ENCODE results near the gene SMYD2. TPM values are rescaled to one million over a fixed set of nuclear protein-coding genes. Genes with fewer than 3 reads are reported as not detected.

The SMYD2 gene
- total RNA-seq, 1 donor from 2014 or later = 33.6 TPM

DNA sequence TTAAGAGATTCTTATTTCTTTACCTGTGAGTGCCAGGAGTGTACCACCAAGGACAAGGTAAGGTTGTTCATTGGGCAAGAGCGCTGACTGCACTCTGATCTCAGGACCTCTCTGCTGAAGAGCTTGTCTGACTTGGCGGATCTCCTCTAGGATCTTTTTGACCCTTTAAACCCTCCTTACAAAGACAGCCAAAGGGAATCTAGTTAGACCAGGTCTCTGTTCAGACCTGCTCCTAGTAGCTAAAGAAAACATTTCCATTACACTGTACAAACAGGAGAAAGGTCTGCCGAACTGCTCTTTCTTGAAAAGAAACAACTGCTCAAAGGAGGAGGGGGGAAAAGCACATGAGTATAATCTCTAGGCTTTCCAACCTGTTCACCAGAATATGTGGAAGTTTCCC is 49.3 kb downstream of the SMYD2 start:
- no peaks in the 10 kb centered on the region for H3K27me3 Mint-ChIP-seq (ENCODE audit: low read depth)
- intact Hi-C loops (cut with micrococcal nuclease) = loop anchor here (5.0 kb wide), 2 partner anchors 107 to 272 kb away; partner anchors contain the start of gene CENPF
- no peak for DNase-seq (ENCODE audit: low spot score)
- H3K36me3 Mint-ChIP-seq (ENCODE audit: low read depth) = peaks cover 34% of the 10 kb centered on the region
- no peak overlapping the region for H3K27ac Mint-ChIP-seq
- H3K4me3 Mint-ChIP-seq (ENCODE audit: low read depth) = no peak overlapping the region
- peaks cover 17% of the 10 kb centered on the region for H3K4me1 Mint-ChIP-seq (ENCODE audit: low read depth)
- H3K9me3 Mint-ChIP-seq = no peaks in the 10 kb centered on the region

DNA sequence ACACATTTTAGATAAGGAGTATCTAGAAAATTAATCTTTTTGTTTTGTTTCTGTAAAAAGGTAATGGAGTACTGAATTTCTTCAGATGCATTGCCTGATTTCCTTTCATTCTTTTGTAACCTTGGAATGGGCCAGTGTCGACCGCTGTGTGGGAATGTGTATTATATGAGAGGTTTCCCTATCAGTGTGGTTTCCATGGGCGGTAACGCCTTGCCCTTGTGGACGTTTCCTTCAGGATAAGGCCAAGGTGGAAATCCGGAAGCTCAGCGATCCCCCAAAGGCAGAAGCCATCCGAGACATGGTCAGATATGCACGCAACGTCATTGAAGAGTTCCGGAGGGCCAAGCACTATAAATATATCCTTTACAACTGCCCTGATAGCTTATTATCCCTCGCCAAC is 49.8 kb downstream of the SMYD2 start:
- no peak overlapping the region for H3K4me3 Mint-ChIP-seq (ENCODE audit: low read depth)
- no peak overlapping the region for H3K27ac Mint-ChIP-seq
- H3K27me3 Mint-ChIP-seq (ENCODE audit: low read depth) = no peaks in the 10 kb centered on the region
- intact Hi-C loops (cut with micrococcal nuclease) = loop anchor here (5.0 kb wide), 2 partner anchors 107 to 272 kb away; partner anchors contain the start of gene CENPF
- H3K4me1 Mint-ChIP-seq (ENCODE audit: low read depth) = peaks cover 20% of the 10 kb centered on the region
- DNase-seq (ENCODE audit: low spot score) = no peak
- H3K36me3 Mint-ChIP-seq (ENCODE audit: low read depth) = peaks cover 33% of the 10 kb centered on the region
- H3K9me3 Mint-ChIP-seq = no peaks in the 10 kb centered on the region

DNA sequence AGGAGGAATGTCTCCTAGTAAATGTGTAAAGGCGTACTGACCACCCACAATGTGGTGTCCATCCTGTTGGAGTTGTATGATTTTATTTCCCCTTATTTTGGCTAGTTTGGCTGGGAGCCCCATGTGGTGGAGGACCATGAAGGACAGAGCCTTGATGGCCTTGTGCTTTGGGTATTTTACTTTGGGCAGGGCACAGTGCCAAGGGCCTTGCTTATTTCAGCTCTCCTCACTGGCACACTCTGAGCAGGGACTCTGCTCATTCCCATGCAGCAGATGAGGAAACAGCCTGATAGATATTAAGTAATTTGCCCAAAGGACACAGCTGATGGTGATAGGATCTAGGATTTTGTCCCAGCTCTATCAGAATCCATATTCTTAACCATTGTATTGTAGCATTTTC is 50.2 kb downstream of the SMYD2 start:
- intact Hi-C loops (cut with micrococcal nuclease) = loop anchor here (5.0 kb wide), 2 partner anchors 106 to 271 kb away; partner anchors contain the start of gene CENPF
- H3K4me3 Mint-ChIP-seq (ENCODE audit: low read depth) = no peak overlapping the region

DNA sequence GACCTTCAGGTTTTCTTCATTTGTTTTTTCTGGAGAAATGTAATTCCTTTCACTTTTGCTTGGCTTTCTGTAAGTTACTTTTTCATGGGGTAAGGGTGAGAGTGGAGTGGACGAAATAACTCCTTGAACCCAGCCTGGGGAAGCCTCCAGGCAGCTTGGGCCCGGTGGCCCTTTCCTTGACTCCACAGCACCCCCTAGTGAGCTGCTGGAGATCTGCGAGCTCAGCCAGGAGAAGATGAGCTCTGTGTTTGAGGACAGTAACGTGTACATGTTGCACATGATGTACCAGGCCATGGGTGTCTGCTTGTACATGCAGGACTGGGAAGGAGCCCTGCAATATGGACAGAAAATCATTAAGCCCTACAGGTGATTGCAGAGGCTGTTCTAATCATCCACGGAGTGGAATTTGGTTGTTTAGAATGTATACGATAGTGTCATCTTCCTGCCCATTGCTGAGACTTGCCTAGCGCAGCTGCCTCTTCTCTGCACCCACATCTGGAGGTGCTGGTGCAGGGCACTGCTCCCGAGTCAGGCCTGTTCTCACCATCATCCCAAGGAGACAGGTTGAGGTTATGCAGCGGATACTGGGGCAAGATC is 51.0 kb downstream of the SMYD2 start:
- DNase-seq (ENCODE audit: low spot score) = peak; percentile 37
- no peak overlapping the region for H3K27ac Mint-ChIP-seq
- peaks cover 28% of the 10 kb centered on the region for H3K4me1 Mint-ChIP-seq (ENCODE audit: low read depth)
- no peaks in the 10 kb centered on the region for H3K9me3 Mint-ChIP-seq
- intact Hi-C loops (cut with micrococcal nuclease) = loop anchor here (5.0 kb wide), 2 partner anchors 105 to 270 kb away; partner anchors contain the start of gene CENPF
- peaks cover 36% of the 10 kb centered on the region for H3K36me3 Mint-ChIP-seq (ENCODE audit: low read depth)
- H3K27me3 Mint-ChIP-seq (ENCODE audit: low read depth) = no peaks in the 10 kb centered on the region
- H3K4me3 Mint-ChIP-seq (ENCODE audit: low read depth) = no peak overlapping the region

More for the DNA sequence above, 50.2 kb downstream of the SMYD2 start:
- no peaks in the 10 kb centered on the region for H3K9me3 Mint-ChIP-seq
- H3K27me3 Mint-ChIP-seq (ENCODE audit: low read depth) = no peaks in the 10 kb centered on the region
- no peak overlapping the region for H3K27ac Mint-ChIP-seq
- H3K4me1 Mint-ChIP-seq (ENCODE audit: low read depth) = peaks cover 22% of the 10 kb centered on the region
- DNase-seq (ENCODE audit: low spot score) = no peak
- H3K36me3 Mint-ChIP-seq (ENCODE audit: low read depth) = peaks cover 33% of the 10 kb centered on the region

DNA sequence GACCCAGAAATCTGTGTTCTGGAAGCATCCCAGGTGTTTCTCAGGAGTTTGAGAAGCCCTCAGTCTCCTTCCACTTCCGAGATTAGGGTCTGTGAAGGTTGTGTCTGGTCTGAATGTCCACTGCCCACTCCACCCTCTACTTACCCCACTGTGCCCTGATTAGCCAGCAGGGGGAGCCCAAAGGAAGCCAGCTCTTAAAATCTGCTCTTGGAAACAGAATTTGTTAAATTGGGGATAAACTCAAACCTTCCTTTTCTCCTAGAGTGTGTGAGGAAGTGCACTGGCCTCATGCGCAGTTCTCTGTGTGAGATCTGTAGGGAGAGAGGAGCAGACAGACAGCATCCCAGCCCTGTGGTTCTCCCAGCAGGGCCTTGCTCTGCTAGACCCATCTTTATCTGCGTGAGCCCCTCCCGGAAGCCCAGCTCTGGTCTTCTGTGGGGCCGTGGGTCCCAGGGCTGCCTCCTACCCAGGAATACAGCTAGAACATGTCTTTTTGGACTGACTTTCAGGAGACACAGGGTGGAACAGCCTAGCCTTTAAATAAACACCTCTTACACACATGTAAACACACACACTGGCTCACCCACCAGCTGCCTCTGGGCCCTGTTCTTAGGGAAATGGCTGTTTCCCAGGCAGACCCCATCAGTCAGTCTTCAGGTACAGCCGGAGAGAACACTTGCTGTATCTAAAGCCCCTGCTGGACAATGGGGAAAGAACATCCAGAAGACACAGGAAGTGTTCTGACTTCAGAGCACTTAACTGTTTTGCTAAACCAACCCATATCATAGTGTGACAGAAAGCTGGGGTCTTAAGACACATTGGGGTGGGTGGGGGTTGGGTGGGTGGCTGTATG is 52.2 kb downstream of the SMYD2 start:
- peaks cover 46% of the 10 kb centered on the region for H3K36me3 Mint-ChIP-seq (ENCODE audit: low read depth)
- no peaks in the 10 kb centered on the region for H3K9me3 Mint-ChIP-seq
- H3K4me3 Mint-ChIP-seq (ENCODE audit: low read depth) = no peak overlapping the region

DNA sequence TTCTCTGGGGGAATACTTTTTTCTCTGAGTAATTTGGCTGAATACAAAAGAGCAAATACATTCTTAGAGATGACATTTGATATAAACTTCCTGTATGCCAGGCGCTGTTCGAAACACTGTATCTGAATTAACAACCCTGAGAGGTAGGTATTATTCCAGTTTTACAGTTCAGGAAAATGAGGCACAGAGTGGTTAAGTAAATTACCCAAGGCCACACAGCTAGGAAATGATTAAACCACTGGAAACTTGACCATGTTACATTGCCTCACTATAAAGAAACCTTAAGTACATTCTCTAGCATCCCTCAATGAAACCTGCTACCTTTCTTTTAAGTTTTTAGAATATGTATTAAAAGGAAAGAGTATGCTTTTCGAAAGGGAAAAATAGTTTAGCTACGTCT is 54.6 kb downstream of the SMYD2 start:
- H3K4me3 Mint-ChIP-seq (ENCODE audit: low read depth) = no peak overlapping the region
- no peaks in the 10 kb centered on the region for H3K27me3 Mint-ChIP-seq (ENCODE audit: low read depth)
- peaks cover 36% of the 10 kb centered on the region for H3K4me1 Mint-ChIP-seq (ENCODE audit: low read depth)
- intact Hi-C loops (cut with micrococcal nuclease) = no loop called here
- H3K9me3 Mint-ChIP-seq = no peaks in the 10 kb centered on the region
- peak overlapping the region; percentile 39 for H3K27ac Mint-ChIP-seq
- no peak for DNase-seq (ENCODE audit: low spot score)
- H3K36me3 Mint-ChIP-seq (ENCODE audit: low read depth) = peaks cover 40% of the 10 kb centered on the region

More for the DNA sequence above, 52.2 kb downstream of the SMYD2 start:
- intact Hi-C loops (cut with micrococcal nuclease) = loop anchor here (1.0 to 5.0 kb wide), 3 partner anchors 104 to 269 kb away; partner anchors contain the start of gene CENPF
- Mint-ChIP-seq H3K27ac (peak overlapping the region; percentile 73), H3K4me1 (ENCODE audit: low read depth) (peaks cover 33% of the 10 kb centered on the region), H3K27me3 (ENCODE audit: low read depth) (no peaks in the 10 kb centered on the region)
- peak; percentile 18 for DNase-seq (ENCODE audit: low spot score)

DNA sequence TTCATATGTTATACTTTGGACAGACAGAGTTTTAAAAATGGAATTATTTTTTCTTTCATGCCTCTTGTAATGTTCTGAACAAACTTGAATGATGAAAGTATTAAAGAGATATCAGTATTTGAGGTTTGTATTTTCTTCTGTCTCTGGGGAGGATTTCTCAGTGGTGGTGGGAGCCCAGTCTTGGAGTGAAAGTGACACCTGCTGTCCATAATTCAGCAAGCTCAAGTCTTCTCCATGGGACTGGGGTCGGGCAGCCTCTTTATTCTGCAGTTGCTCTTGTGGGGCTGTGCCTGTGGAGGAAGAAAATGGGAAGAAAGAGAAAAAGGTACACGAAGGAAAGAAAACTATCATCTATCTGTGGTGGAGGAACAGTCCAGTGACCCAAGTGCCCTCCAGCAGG is 56.1 kb downstream of the SMYD2 start:
- Mint-ChIP-seq H3K27me3 (ENCODE audit: low read depth) (no peaks in the 10 kb centered on the region), H3K9me3 (no peaks in the 10 kb centered on the region), H3K36me3 (ENCODE audit: low read depth) (peaks cover 42% of the 10 kb centered on the region), H3K4me3 (ENCODE audit: low read depth) (no peak overlapping the region), H3K4me1 (ENCODE audit: low read depth) (peaks cover 32% of the 10 kb centered on the region), H3K27ac (no peak overlapping the region)
- no peak for DNase-seq (ENCODE audit: low spot score)
- intact Hi-C loops (cut with micrococcal nuclease) = no loop called here

DNA sequence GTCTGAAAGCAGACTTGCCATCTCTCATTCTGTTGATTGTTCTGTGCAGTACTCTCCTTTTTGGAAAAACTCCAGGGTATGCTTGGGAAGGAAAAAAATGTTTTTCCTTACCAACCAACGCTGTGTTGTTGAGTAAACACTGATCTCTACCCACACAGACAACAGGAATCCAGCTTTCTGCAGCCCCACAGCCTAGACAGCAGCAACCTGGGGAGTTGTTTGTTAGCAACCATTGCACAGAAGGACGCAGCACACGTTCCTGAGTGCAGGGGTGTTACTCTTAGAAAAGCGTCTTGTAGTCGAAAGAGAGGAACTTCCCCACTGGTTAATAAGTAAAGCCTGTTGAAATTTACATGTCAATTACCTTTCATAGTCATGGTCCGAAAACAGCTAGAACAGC is 56.6 kb downstream of the SMYD2 start:
- DNase-seq (ENCODE audit: low spot score) = no peak
- H3K27me3 Mint-ChIP-seq (ENCODE audit: low read depth) = no peaks in the 10 kb centered on the region
- intact Hi-C loops (cut with micrococcal nuclease) = no loop called here
- H3K4me1 Mint-ChIP-seq (ENCODE audit: low read depth) = peaks cover 32% of the 10 kb centered on the region
- H3K36me3 Mint-ChIP-seq (ENCODE audit: low read depth) = peaks cover 46% of the 10 kb centered on the region
- H3K9me3 Mint-ChIP-seq = no peaks in the 10 kb centered on the region
- no peak overlapping the region for H3K27ac Mint-ChIP-seq
- no peak overlapping the region for H3K4me3 Mint-ChIP-seq (ENCODE audit: low read depth)

DNA sequence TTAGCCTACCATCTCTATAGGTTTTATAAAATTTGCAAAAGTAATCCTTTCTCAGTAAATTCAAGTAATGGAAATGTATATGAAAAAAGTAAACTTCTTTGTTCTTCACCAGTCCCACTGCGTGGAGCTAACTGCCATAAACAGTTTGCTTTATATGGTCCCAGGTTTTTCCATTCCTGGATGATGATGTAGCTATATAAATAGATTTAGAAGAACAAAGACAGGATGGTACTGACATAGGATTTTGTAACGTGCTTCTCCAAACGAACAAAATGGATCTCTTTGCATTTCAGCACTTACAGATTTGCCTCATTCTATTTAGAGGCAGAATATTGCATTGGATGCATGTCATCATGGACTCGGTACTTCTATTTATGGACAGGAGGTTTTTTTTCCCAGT is 57.3 kb downstream of the SMYD2 start:
- no peak for DNase-seq (ENCODE audit: low spot score)

DNA sequence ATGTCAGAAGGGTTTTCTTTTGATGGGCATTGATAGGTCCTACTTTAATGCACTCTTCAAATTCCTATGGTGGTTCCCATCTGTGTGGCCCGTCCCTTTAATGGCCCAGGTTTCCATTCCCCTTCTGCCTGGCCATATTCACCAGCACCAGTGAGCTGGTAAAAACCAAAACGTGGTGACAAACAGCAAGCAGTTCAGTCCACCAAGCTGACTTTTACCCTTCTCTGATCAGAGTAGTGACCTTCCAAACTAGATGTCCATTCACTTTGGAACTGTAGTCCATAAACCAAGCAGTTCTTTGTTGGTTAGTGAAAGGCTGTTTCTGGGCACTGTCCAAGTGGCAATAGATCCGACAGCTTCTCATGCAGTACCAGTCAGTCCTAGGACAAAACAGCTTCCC is 60.5 kb downstream of the SMYD2 start:
- intact Hi-C loops (cut with micrococcal nuclease) = no loop called here
- Mint-ChIP-seq H3K4me1 (ENCODE audit: low read depth) (peaks cover 19% of the 10 kb centered on the region), H3K27me3 (ENCODE audit: low read depth) (no peaks in the 10 kb centered on the region), H3K36me3 (ENCODE audit: low read depth) (peaks cover 65% of the 10 kb centered on the region), H3K4me3 (ENCODE audit: low read depth) (no peak overlapping the region), H3K9me3 (peaks cover 21% of the 10 kb centered on the region), H3K27ac (no peak overlapping the region)
- DNase-seq (ENCODE audit: low spot score) = no peak

More for the DNA sequence above, 57.3 kb downstream of the SMYD2 start:
- Mint-ChIP-seq H3K9me3 (no peaks in the 10 kb centered on the region), H3K36me3 (ENCODE audit: low read depth) (peaks cover 51% of the 10 kb centered on the region), H3K27ac (no peak overlapping the region), H3K27me3 (ENCODE audit: low read depth) (no peaks in the 10 kb centered on the region), H3K4me3 (ENCODE audit: low read depth) (no peak overlapping the region), H3K4me1 (ENCODE audit: low read depth) (peaks cover 30% of the 10 kb centered on the region)
- intact Hi-C loops (cut with micrococcal nuclease) = no loop called here

DNA sequence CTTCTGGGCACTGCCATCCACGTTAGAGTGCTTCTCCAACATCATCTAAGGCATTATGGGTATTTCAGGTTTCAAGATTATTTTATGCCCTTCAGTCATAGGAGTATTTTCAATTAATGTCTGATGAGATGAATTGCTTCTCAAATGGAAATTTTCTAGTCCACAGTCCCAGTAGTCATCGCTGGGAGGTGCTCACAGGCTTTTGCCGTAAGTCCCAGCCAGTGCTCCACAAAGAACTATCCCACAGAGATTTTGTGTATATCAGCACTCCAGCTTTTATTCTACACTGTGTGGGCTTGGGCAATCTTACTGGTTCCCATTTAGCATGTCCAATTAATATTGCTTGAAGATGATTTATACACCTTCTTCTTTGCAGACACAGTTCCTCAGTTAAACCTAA is 61.0 kb downstream of the SMYD2 start:
- Mint-ChIP-seq H3K27ac (no peak overlapping the region), H3K36me3 (ENCODE audit: low read depth) (peaks cover 60% of the 10 kb centered on the region), H3K9me3 (peaks cover 21% of the 10 kb centered on the region), H3K27me3 (ENCODE audit: low read depth) (no peaks in the 10 kb centered on the region), H3K4me3 (ENCODE audit: low read depth) (no peak overlapping the region), H3K4me1 (ENCODE audit: low read depth) (peaks cover 15% of the 10 kb centered on the region)
- DNase-seq (ENCODE audit: low spot score) = no peak
- intact Hi-C loops (cut with micrococcal nuclease) = no loop called here

DNA sequence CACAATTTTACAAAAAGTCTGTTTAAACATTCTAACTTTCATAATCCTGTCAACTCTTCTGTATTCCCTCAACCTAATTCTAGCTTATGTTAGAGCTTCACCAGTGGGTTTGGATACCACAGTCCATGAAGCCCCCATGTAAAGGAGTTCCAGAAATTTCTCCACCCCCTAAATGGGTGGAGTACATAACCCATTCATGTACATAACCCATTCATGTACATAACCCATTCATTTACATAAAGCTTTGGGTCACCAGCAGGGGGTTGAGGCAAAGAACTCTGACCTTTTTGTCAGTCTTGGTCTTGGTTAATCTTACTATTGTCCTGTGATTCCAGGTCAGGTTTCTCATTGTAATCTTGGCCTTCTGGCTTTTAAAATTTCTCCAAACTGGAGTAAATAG is 61.6 kb downstream of the SMYD2 start:
- no peak overlapping the region for H3K4me3 Mint-ChIP-seq (ENCODE audit: low read depth)
- H3K4me1 Mint-ChIP-seq (ENCODE audit: low read depth) = peaks cover 9% of the 10 kb centered on the region
- peaks cover 21% of the 10 kb centered on the region for H3K9me3 Mint-ChIP-seq
- H3K36me3 Mint-ChIP-seq (ENCODE audit: low read depth) = peaks cover 60% of the 10 kb centered on the region
- H3K27ac Mint-ChIP-seq = no peak overlapping the region
- DNase-seq (ENCODE audit: low spot score) = no peak
- intact Hi-C loops (cut with micrococcal nuclease) = no loop called here
- no peaks in the 10 kb centered on the region for H3K27me3 Mint-ChIP-seq (ENCODE audit: low read depth)

DNA sequence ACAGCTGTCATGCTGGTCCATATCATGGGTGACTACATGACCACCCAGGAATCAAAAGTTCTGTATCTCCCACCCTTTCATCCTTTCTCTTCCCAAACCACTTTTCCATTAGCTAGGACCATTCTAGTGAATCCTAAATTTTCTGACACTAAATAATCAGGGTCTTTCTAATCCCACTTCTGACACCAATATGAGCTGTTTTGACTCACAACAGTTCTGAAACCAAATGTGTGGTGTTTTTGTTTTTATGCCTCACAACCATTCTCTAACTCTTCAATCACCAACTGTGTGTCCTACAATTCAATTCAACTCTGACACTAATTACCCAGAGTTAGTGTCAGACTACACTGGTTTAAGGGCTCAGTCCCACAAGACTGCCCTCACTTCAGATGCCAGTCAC is 63.9 kb downstream of the SMYD2 start:
- Mint-ChIP-seq H3K36me3 (ENCODE audit: low read depth) (peaks cover 68% of the 10 kb centered on the region), H3K27ac (peak overlapping the region; percentile 30), H3K27me3 (ENCODE audit: low read depth) (no peaks in the 10 kb centered on the region), H3K9me3 (peaks cover 21% of the 10 kb centered on the region), H3K4me3 (ENCODE audit: low read depth) (no peak overlapping the region), H3K4me1 (ENCODE audit: low read depth) (peaks cover 6% of the 10 kb centered on the region)
- intact Hi-C loops (cut with micrococcal nuclease) = no loop called here
- DNase-seq (ENCODE audit: low spot score) = no peak

Measured in activated T-helper 2 cell treated with anti-CD3 and anti-CD28 coated beads, Interferon-gamma antibody, Interleukin-2, Interleukin-4, amounts not matched to agents 10 μg/mL and 5 μg/mL and 100 μg/mL, durations not matched to agents 14 hours and 24 hours and 36 hours (primary cell).